ENCODE data around the gene NELFA. TPM values are rescaled to one million over a fixed set of nuclear protein-coding genes. Genes with fewer than 3 reads are reported as not detected.

Gene NELFA
- total and polyA plus RNA-seq, 2 of the 13 experiments (the other 11 are each of a cell fraction or from before 2014, with no cell fraction given) = 13.3 to 18.5 TPM

- peak; percentile 33; the same call in 1 of the 2 replicates for TF ChIP-seq HMG20B (CRISPR knock-in tag; conservative IDR thresholded peaks at IDR 0.05)
- TF ChIP-seq IRF2 (CRISPR knock-in tag; IDR thresholded peaks at IDR 0.05) = no peak
- TF ChIP-seq U2AF1 (optimal IDR thresholded peaks at IDR 0.05; ENCODE audit: low read depth, low read length) = no peak
- no peak for TF ChIP-seq CHD4 (IDR thresholded peaks at IDR 0.05; ENCODE audit: borderline replicate concordance, low read length)
- 0 out of 2 replicates have a peak, but pooled peaks have one; percentile 11 for TF ChIP-seq ZNF737 (CRISPR knock-in tag; IDR thresholded peaks at IDR 0.05; ENCODE audit: borderline replicate concordance)
- no peak for TF ChIP-seq MAFF (IDR thresholded peaks at IDR 0.05; ENCODE audit: low read depth, low read length)
- no peak for TF ChIP-seq THYN1 (CRISPR knock-in tag; IDR thresholded peaks at IDR 0.05; ENCODE audit: borderline replicate concordance, low read depth)
- TF ChIP-seq SP5 (CRISPR knock-in tag; IDR thresholded peaks at IDR 0.05; ENCODE audit: borderline replicate concordance, low read depth) = no peak
- TF ChIP-seq ZNF263 (CRISPR knock-in tag; IDR thresholded peaks at IDR 0.05) = peak; percentile 63; the same call in 1 of the 2 replicates
- no peak for TF ChIP-seq ZNF124 (CRISPR knock-in tag; IDR thresholded peaks at IDR 0.05)
- TF ChIP-seq MYC (CRISPR knock-in tag; IDR thresholded peaks at IDR 0.05; ENCODE audit: borderline replicate concordance) = no peak
- no peak for TF ChIP-seq SAP130 (CRISPR knock-in tag; IDR thresholded peaks at IDR 0.05; ENCODE audit: low read depth)
- peak; percentile 82; the same call in 1 of the 2 replicates for TF ChIP-seq LBX2 (CRISPR knock-in tag; IDR thresholded peaks at IDR 0.05; ENCODE audit: borderline replicate concordance)
- no peak for TF ChIP-seq SOX13 (IDR thresholded peaks at IDR 0.05)
- TF ChIP-seq SOX13 (CRISPR knock-in tag; conservative IDR thresholded peaks at IDR 0.05 in 1 of 2, IDR thresholded peaks at IDR 0.05 in 1 of 2) = 0 out of 4 replicates have a peak, but pooled peaks of 1 of the 2 experiments have one; percentile 18
- TF ChIP-seq, protein P1, sequence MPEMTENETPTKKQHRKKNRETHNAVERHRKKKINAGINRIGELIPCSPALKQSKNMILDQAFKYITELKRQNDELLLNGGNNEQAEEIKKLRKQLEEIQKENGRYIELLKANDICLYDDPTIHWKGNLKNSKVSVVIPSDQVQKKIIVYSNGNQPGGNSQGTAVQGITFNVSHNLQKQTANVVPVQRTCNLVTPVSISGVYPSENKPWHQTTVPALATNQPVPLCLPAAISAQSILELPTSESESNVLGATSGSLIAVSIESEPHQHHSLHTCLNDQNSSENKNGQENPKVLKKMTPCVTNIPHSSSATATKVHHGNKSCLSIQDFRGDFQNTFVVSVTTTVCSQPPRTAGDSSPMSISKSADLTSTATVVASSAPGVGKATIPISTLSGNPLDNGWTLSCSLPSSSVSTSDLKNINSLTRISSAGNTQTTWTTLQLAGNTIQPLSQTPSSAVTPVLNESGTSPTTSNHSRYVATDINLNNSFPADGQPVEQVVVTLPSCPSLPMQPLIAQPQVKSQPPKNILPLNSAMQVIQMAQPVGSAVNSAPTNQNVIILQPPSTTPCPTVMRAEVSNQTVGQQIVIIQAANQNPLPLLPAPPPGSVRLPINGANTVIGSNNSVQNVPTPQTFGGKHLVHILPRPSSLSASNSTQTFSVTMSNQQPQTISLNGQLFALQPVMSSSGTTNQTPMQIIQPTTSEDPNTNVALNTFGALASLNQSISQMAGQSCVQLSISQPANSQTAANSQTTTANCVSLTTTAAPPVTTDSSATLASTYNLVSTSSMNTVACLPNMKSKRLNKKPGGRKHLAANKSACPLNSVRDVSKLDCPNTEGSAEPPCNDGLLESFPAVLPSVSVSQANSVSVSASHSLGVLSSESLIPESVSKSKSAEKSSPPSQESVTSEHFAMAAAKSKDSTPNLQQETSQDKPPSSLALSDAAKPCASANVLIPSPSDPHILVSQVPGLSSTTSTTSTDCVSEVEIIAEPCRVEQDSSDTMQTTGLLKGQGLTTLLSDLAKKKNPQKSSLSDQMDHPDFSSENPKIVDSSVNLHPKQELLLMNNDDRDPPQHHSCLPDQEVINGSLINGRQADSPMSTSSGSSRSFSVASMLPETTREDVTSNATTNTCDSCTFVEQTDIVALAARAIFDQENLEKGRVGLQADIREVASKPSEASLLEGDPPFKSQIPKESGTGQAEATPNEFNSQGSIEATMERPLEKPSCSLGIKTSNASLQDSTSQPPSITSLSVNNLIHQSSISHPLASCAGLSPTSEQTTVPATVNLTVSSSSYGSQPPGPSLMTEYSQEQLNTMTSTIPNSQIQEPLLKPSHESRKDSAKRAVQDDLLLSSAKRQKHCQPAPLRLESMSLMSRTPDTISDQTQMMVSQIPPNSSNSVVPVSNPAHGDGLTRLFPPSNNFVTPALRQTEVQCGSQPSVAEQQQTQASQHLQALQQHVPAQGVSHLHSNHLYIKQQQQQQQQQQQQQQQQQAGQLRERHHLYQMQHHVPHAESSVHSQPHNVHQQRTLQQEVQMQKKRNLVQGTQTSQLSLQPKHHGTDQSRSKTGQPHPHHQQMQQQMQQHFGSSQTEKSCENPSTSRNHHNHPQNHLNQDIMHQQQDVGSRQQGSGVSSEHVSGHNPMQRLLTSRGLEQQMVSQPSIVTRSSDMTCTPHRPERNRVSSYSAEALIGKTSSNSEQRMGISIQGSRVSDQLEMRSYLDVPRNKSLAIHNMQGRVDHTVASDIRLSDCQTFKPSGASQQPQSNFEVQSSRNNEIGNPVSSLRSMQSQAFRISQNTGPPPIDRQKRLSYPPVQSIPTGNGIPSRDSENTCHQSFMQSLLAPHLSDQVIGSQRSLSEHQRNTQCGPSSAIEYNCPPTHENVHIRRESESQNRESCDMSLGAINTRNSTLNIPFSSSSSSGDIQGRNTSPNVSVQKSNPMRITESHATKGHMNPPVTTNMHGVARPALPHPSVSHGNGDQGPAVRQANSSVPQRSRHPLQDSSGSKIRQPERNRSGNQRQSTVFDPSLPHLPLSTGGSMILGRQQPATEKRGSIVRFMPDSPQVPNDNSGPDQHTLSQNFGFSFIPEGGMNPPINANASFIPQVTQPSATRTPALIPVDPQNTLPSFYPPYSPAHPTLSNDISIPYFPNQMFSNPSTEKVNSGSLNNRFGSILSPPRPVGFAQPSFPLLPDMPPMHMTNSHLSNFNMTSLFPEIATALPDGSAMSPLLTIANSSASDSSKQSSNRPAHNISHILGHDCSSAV (CRISPR knock-in tag; IDR thresholded peaks at IDR 0.05; ENCODE audit: borderline replicate concordance) = no peak
- TF ChIP-seq RARA (CRISPR knock-in tag; IDR thresholded peaks at IDR 0.05) = peak; percentile 57
- TF ChIP-seq ATF1 (CRISPR knock-in tag; IDR thresholded peaks at IDR 0.05) = no peak
- no peak for TF ChIP-seq NFE2 (CRISPR knock-in tag; IDR thresholded peaks at IDR 0.05)
- TF ChIP-seq ZNF382 (CRISPR knock-in tag; IDR thresholded peaks at IDR 0.05; ENCODE audit: borderline replicate concordance) = no peak
- no peak for TF ChIP-seq FLYWCH1 (CRISPR knock-in tag; IDR thresholded peaks at IDR 0.05)
- no peak for TF ChIP-seq ARID3A (IDR thresholded peaks at IDR 0.05; ENCODE audit: low read depth, low read length)
- no peak for TF ChIP-seq SRSF1 (optimal IDR thresholded peaks at IDR 0.05; ENCODE audit: low read depth, low read length)
- TF ChIP-seq ZNF446 (CRISPR knock-in tag; IDR thresholded peaks at IDR 0.05) = no peak
Observed at GRCh38 chr4:2008671-2008920, 178 bp downstream of the NELFA start (continued).
